GM12872 (cell line): ENCODE data around the gene ERC1.

ENCODE experiments used
- CTCF ChIP-seq: IDR thresholded peaks from 3 replicates; pipeline ENCODE4 v1.5.1; 2011; ENCODE audit warnings: low read depth, mild to moderate bottlenecking, low read length, moderate library complexity; ENCODE audit not compliant: insufficient read depth

Gene ERC1

GRCh38 chr12:1456885-1457284 is 465.9 kb downstream of the ERC1 start:
- no peak for TF ChIP-seq CTCF

- TF ChIP-seq CTCF: no peak
Measured at GRCh38 chr12:1457901-1458300, 466.9 kb downstream of the ERC1 start.

GRCh38 chr12:1459339-1459738 is 468.3 kb downstream of the ERC1 start:
- TF ChIP-seq CTCF: no peak

- no peak for TF ChIP-seq CTCF
Measured at GRCh38 chr12:1463073-1463905, 472.3 kb downstream of the ERC1 start.

GRCh38 chr12:1464925-1465324 is 473.9 kb downstream of the ERC1 start:
- no peak for TF ChIP-seq CTCF

- TF ChIP-seq CTCF: no peak
Measured at GRCh38 chr12:1465990-1466389, 475.0 kb downstream of the ERC1 start.

- TF ChIP-seq CTCF: no peak
Measured at GRCh38 chr12:1466481-1467154, 475.6 kb downstream of the ERC1 start.
